Calu3 (cell line): ENCODE data around the gene CRHR2. TPM values are rescaled to one million over a fixed set of nuclear protein-coding genes. Genes with fewer than 3 reads are reported as not detected.

Experiments
- BruUV-seq: library from RNA; stranded (reverse); fragments of 400-500 nt; replicated peaks from 2 replicates; lab custom pipeline; 2021; lab: Mats Ljungman, UMichigan
- CTCF ChIA-PET: fragments of 300-600 bp; sonication (Branson Sonifier 250); formaldehyde crosslinking; loops from one replicate; lab custom pipeline; 2022; ENCODE audit warnings: antibody characterized with exemption; lab: Charles Lee
- DNase-seq: peaks from one replicate; pipeline ENCODE4 v3.0.0; 2022
- H3K27ac Mint-ChIP-seq: one replicate; pipeline ENCODE4 v1.8.0; 2022; ENCODE audit warnings: mixed read lengths; ENCODE audit not compliant: unreplicated experiment
- H3K27me3 Mint-ChIP-seq: one replicate; pipeline ENCODE4 v1.8.0; 2022; ENCODE audit warnings: mixed read lengths; ENCODE audit not compliant: unreplicated experiment
- H3K36me3 Mint-ChIP-seq: one replicate; pipeline ENCODE4 v1.8.0; 2022; ENCODE audit warnings: mild to moderate bottlenecking, moderate library complexity, mixed read lengths; ENCODE audit not compliant: insufficient read depth, unreplicated experiment
- H3K4me1 Mint-ChIP-seq: one replicate; pipeline ENCODE4 v1.8.0; 2022; ENCODE audit warnings: mild to moderate bottlenecking, low read depth, mixed read lengths; ENCODE audit not compliant: unreplicated experiment
- H3K4me3 Mint-ChIP-seq: one replicate; pipeline ENCODE4 v1.8.0; 2022; ENCODE audit warnings: mild to moderate bottlenecking, low read depth, moderate library complexity, mixed read lengths; ENCODE audit not compliant: unreplicated experiment
- H3K9me3 Mint-ChIP-seq: one replicate; pipeline ENCODE4 v1.8.0; 2022; ENCODE audit warnings: low read depth, mixed read lengths; ENCODE audit not compliant: unreplicated experiment
- intact Hi-C: fragments of 100-400 bp; cut with micrococcal nuclease; formaldehyde crosslinking; loops from one replicate; pipeline ENCODE4 v1.10.0; 2022; ENCODE audit not compliant: unreplicated experiment
- total RNA-seq: library from RNA; stranded (reverse); gene quantifications from 2 replicates; pipeline ENCODE4 v1.2.3, GENCODE V29; 2022
- TF ChIP-seq, protein P1 (sequence below): fragments of 200-600 bp; IDR thresholded peaks from one replicate; pipeline ENCODE4 v1.8.0; 2022; ENCODE audit warnings: antibody characterized with exemption; ENCODE audit not compliant: unreplicated experiment

CRHR2 gene
- total RNA-seq, 1 experiment from 2014 or later = not detected

- no peaks in the 10 kb centered on the region for H3K36me3 Mint-ChIP-seq
- no peak overlapping the region for H3K4me3 Mint-ChIP-seq
- TF ChIP-seq, protein P1, sequence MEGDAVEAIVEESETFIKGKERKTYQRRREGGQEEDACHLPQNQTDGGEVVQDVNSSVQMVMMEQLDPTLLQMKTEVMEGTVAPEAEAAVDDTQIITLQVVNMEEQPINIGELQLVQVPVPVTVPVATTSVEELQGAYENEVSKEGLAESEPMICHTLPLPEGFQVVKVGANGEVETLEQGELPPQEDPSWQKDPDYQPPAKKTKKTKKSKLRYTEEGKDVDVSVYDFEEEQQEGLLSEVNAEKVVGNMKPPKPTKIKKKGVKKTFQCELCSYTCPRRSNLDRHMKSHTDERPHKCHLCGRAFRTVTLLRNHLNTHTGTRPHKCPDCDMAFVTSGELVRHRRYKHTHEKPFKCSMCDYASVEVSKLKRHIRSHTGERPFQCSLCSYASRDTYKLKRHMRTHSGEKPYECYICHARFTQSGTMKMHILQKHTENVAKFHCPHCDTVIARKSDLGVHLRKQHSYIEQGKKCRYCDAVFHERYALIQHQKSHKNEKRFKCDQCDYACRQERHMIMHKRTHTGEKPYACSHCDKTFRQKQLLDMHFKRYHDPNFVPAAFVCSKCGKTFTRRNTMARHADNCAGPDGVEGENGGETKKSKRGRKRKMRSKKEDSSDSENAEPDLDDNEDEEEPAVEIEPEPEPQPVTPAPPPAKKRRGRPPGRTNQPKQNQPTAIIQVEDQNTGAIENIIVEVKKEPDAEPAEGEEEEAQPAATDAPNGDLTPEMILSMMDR = no peak
- intact Hi-C loops = no loop called here
- CTCF ChIA-PET = no interaction called here
- H3K27me3 Mint-ChIP-seq = peaks cover 90% of the 10 kb centered on the region
- no peak for DNase-seq
- no peak overlapping the region for H3K27ac Mint-ChIP-seq
- no TSS peak for BruUV-seq
- no peaks in the 10 kb centered on the region for H3K9me3 Mint-ChIP-seq
- H3K4me1 Mint-ChIP-seq = no peaks in the 10 kb centered on the region
Measured at GRCh38 chr7:30706908-30707307, 24.7 kb upstream of the CRHR2 start.

- Mint-ChIP-seq H3K4me3 (no peak overlapping the region), H3K4me1 (no peaks in the 10 kb centered on the region), H3K27ac (no peak overlapping the region), H3K9me3 (no peaks in the 10 kb centered on the region), H3K27me3 (peaks cover 90% of the 10 kb centered on the region), H3K36me3 (no peaks in the 10 kb centered on the region)
- intact Hi-C loops = no loop called here
- CTCF ChIA-PET = no interaction called here
- no TSS peak for BruUV-seq
- no peak for DNase-seq
- TF ChIP-seq, protein P1 = no peak
Measured at GRCh38 chr7:30706316-30706715, 24.1 kb upstream of the CRHR2 start.

DNA sequence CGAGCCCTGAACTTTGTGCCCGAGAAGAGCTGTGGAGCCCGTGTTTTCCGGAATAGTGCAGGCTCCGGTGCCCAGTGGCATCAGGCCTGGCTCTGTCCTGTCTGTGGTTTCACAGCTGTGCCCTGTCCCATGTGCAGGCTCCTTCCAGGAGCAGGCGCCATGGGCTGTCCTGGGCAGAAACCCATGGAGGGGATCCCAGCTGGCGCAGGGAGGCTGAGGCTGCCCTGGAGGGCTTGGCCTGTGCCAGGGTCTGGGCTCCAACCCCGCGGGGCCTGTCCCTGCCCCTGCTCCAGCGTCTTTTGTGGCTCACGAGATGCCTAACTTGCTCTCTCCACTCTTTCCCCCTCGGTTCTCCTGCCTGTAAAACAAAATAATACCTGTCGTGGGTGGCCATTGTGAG, 23.3 kb upstream of the CRHR2 start:
- H3K4me3 Mint-ChIP-seq = no peak overlapping the region
- intact Hi-C loops = no loop called here
- DNase-seq = no peak
- H3K4me1 Mint-ChIP-seq = no peaks in the 10 kb centered on the region
- H3K27me3 Mint-ChIP-seq = peaks cover 96% of the 10 kb centered on the region
- no peaks in the 10 kb centered on the region for H3K36me3 Mint-ChIP-seq
- CTCF ChIA-PET = no interaction called here
- no peaks in the 10 kb centered on the region for H3K9me3 Mint-ChIP-seq
- TF ChIP-seq, protein P1 = no peak
- no TSS peak for BruUV-seq
- no peak overlapping the region for H3K27ac Mint-ChIP-seq

- no peaks in the 10 kb centered on the region for H3K36me3 Mint-ChIP-seq
- H3K4me1 Mint-ChIP-seq = no peaks in the 10 kb centered on the region
- H3K27me3 Mint-ChIP-seq = peaks cover 96% of the 10 kb centered on the region
- CTCF ChIA-PET = no interaction called here
- no peak overlapping the region for H3K4me3 Mint-ChIP-seq
- intact Hi-C loops = no loop called here
- TF ChIP-seq, protein P1 = no peak
- BruUV-seq = no TSS peak
- H3K9me3 Mint-ChIP-seq = no peaks in the 10 kb centered on the region
- DNase-seq = no peak
- H3K27ac Mint-ChIP-seq = no peak overlapping the region
Measured at GRCh38 chr7:30705008-30705407, 22.8 kb upstream of the CRHR2 start.

DNA sequence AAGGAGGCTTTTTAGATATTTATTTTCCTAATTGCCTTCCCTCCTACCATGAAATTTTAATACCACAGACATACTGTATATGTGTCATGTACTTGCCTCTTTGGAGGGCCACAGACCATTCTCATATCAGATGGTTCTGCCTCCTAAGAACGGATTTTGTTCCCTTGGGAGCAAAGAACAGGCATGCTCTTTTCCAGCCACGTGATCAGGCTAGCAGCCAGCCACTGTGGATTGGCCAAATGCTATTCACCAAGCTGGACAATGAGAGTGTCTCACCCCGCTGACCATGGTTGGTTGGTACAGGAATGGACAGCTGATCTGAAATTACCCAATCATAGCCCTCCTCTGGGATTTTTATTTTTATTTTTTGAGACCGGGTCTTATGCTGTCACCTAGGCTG, 21.5 kb upstream of the CRHR2 start:
- no peak overlapping the region for H3K27ac Mint-ChIP-seq
- TF ChIP-seq, protein P1 = no peak
- H3K27me3 Mint-ChIP-seq = peaks cover 96% of the 10 kb centered on the region
- H3K4me3 Mint-ChIP-seq = no peak overlapping the region
- H3K4me1 Mint-ChIP-seq = no peaks in the 10 kb centered on the region
- H3K9me3 Mint-ChIP-seq = no peaks in the 10 kb centered on the region
- no TSS peak for BruUV-seq
- intact Hi-C loops = no loop called here
- no peak for DNase-seq
- CTCF ChIA-PET = no interaction called here
- H3K36me3 Mint-ChIP-seq = no peaks in the 10 kb centered on the region
